Prostate gland (tissue), 2 donors: ENCODE measurements around the gene SPON2. TPM values are rescaled to one million over a fixed set of nuclear protein-coding genes. Genes with fewer than 3 reads are reported as not detected.

Source experiments
- DNase-seq: peaks from one replicate; pipeline ENCODE4 v3.0.0-alpha.2; 2019; ENCODE audit warnings: low spot score
- H3K27ac ChIP-seq, 2 donors: fragments of 200-600 bp; sonication (generic); 2 replicates each; pipeline ENCODE4 v1.5.1; 2017 to 2019
- H3K27me3 ChIP-seq: fragments of 200-600 bp; sonication (generic); replicated peaks from 2 replicates; pipeline ENCODE4 v1.5.1; 2019; ENCODE audit not compliant: insufficient read depth
- H3K36me3 ChIP-seq, 2 donors: fragments of 200-600 bp; sonication (generic); 1 replicate in 1 of 2; 2 replicates in 1 of 2; pipeline versions ENCODE4 v1.5.1 to v1.8.1; 2017 to 2019
- H3K4me1 ChIP-seq: fragments of 200-600 bp; sonication (generic); replicated peaks from 2 replicates; pipeline ENCODE4 v1.5.1; 2019
- H3K4me3 ChIP-seq, 2 donors: fragments of 200-600 bp; sonication (generic); 2 replicates each; pipeline ENCODE4 v1.5.1; 2017 to 2019
- H3K9me3 ChIP-seq: fragments of 200-600 bp; sonication (generic); 2 replicates; pipeline ENCODE4 v1.5.1; 2017
- POLR2A ChIP-seq: fragments of 450-650 bp; IDR thresholded peaks from one replicate; pipeline ENCODE4 v1.6.1; 2016; ENCODE audit warnings: antibody characterized with exemption, mild to moderate bottlenecking
- POLR2AphosphoS5 ChIP-seq: sonication (generic); formaldehyde crosslinking; IDR thresholded peaks from one replicate; pipeline ENCODE4 v1.6.1; 2017; ENCODE audit warnings: antibody characterized with exemption
- WGBS: methylation state at CpG from one replicate; pipeline ENCODE4 v1.1.5; 2018; 5-methylcytosine and 5-hydroxymethylcytosine counted together
- intact Hi-C: fragments of 100-400 bp; cut with DNase I; formaldehyde crosslinking; loops from one replicate; pipeline ENCODE4 v1.14.2; 2022
- total RNA-seq, 2 donors: library from RNA; depleted of rRNA; stranded (reverse); fragments of >200 nt; gene quantifications; one replicate each; pipeline ENCODE4 v1.1.0, GENCODE V29; 2016
- TF ChIP-seq, protein P1 (sequence below), 4 experiments: fragments of 200-600 bp in 2 of 4; fragments of 450-650 bp in 2 of 4; sonication (generic) in 2 of 4; IDR thresholded peaks; 1 replicate in 3 of 4; 2 replicates in 1 of 4; pipeline ENCODE4 v1.5.1; 2016 to 2019; ENCODE audit warnings: antibody characterized with exemption in 4 of 4, mild to moderate bottlenecking in 2 of 4, moderate library complexity in 2 of 4

The SPON2 gene
- total RNA-seq, 2 donors from 2014 or later, result 107 to 134 TPM

DNA sequence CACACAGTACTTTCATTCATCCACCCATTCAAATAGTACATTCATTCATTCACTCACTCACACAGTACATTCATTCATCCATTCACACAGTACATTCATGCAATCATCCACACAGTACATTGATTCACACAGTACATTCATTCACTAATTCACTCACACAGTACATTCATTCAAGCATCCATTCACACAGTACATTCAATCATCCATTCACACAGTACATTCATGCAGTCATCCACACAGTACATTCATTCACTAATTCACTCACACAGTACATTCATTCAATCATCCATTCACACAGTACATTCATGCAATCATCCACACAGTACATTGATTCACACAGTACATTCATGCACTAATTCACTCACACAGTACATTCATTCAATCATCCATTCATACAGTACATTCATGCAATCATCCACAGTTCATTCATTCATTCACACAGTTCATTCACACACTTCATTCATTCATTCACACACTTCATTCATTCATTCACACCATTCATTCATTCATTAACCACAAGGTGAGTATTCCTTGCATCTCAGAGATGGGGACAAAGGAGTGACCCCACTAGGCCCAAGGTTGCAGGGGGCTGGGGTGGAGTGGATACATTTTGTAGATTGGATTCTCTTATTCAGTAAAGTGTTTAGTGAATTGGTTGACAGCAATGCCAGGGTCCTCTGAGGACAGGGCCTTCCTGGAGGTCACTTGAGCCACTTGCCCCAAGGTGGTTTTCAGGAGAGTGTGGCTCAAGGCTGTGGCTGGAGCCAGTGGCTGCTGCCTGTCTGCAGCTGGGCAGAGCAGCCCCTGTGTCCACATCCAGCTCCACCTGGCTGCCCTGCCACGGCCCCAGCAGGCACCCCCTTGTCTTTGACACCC lies 4.3 kb upstream of the SPON2 start:
- DNase-seq, result no peak
- intact Hi-C loops, result no loop called here
- no peak overlapping the region for H3K27ac ChIP-seq
- no peaks in the 10 kb centered on the region for H3K27me3 ChIP-seq
- 43% methylated on average over 1 of the region's 1 CpG for WGBS
- peaks cover 3% of the 10 kb centered on the region for H3K4me1 ChIP-seq
- H3K9me3 ChIP-seq, result no peaks in the 10 kb centered on the region
- H3K4me3 ChIP-seq, result no peak overlapping the region
- TF ChIP-seq POLR2A (no peak), POLR2AphosphoS5 (no peak)
- TF ChIP-seq, protein P1, sequence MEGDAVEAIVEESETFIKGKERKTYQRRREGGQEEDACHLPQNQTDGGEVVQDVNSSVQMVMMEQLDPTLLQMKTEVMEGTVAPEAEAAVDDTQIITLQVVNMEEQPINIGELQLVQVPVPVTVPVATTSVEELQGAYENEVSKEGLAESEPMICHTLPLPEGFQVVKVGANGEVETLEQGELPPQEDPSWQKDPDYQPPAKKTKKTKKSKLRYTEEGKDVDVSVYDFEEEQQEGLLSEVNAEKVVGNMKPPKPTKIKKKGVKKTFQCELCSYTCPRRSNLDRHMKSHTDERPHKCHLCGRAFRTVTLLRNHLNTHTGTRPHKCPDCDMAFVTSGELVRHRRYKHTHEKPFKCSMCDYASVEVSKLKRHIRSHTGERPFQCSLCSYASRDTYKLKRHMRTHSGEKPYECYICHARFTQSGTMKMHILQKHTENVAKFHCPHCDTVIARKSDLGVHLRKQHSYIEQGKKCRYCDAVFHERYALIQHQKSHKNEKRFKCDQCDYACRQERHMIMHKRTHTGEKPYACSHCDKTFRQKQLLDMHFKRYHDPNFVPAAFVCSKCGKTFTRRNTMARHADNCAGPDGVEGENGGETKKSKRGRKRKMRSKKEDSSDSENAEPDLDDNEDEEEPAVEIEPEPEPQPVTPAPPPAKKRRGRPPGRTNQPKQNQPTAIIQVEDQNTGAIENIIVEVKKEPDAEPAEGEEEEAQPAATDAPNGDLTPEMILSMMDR (IDR thresholded peaks at IDR 0.05), result no peak
- no peaks in the 10 kb centered on the region for H3K36me3 ChIP-seq

DNA sequence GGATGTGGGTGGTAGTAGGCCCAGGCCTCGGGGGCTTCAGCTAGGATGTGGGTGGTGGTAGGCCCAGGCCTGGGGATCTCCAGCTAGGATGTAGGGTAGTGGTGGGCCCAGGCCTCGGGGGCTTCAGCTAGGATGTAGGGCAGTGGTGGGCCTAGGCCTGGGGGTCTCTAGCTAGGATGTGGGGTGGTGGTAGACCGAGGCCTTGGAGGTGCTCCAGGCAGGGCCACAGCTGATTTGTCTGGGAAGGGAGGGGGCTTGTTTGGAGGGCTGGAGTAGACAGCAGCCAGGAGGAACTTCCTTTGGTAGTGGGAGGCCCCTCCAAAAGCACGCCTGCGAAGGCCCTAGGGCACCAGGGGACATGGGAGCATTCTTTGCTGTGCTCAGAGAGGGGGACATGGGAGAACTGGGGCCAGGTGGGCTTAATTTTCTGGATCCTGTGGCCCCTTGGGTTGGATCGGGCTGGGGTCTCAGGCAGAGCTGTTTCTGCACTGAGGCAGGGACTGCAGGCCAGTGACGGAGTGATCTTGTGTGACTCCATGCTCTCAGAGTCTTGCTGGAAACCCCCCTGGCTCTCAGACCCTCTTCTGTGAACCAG lies 3.3 kb upstream of the SPON2 start:
- H3K36me3 ChIP-seq, result no peaks in the 10 kb centered on the region
- H3K4me1 ChIP-seq, result peaks cover 3% of the 10 kb centered on the region
- WGBS, result 94% methylated on average over 7 of the region's 7 CpGs
- no peaks in the 10 kb centered on the region for H3K9me3 ChIP-seq
- TF ChIP-seq POLR2AphosphoS5, result no peak
- no peak for TF ChIP-seq POLR2A
- TF ChIP-seq, protein P1 (IDR thresholded peaks at IDR 0.05), result no peak
- DNase-seq, result no peak
- H3K4me3 ChIP-seq, result no peak overlapping the region
- H3K27me3 ChIP-seq, result no peaks in the 10 kb centered on the region
- H3K27ac ChIP-seq, result no peak overlapping the region
- intact Hi-C loops, result no loop called here

DNA sequence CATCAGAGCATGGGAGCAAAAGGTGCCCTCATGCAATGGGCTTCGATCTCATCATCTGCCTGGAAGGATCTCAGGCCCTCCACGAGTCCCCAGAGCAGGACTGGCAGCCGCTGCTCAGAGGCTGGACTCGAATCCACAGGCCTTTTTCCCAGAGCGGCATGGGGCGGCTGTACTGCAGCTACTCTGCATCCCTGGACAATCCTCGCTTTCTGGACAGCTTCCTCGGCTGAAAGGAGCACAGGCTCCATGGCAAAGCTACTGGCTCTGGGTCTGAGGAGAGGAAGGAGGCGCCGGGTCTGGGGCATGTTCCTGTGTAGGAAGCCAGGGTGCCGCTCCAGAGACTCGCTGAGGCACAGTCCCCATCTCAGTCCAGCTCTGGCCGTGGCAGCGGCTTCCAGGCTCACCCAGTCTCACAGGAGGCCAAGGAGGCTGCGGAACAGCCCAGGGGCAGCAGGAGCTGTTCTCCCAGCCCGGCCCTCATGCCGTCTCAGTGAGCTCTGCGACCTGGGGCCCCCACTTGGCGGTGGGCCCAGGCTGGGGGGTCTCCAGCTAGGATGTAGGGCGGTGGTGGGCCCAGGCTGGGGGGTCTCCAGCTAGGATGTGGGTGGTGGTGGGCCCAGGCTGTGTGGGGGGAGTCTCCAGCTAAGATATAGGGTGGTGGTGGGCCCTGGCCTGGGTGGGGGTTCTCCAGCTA lies 2.7 kb upstream of the SPON2 start:
- no peaks in the 10 kb centered on the region for H3K9me3 ChIP-seq
- DNase-seq, result no peak
- no peak for TF ChIP-seq POLR2AphosphoS5
- TF ChIP-seq, protein P1 (IDR thresholded peaks at IDR 0.05), result no peak
- TF ChIP-seq POLR2A, result no peak
- intact Hi-C loops, result loop anchor here (5.0 kb wide), 1 partner anchor 37 kb away; no protein-coding TSS in a partner anchor
- no peak overlapping the region for H3K27ac ChIP-seq
- no peaks in the 10 kb centered on the region for H3K36me3 ChIP-seq
- peaks cover 3% of the 10 kb centered on the region for H3K4me1 ChIP-seq
- H3K27me3 ChIP-seq, result no peaks in the 10 kb centered on the region
- WGBS, result 90% methylated on average over 19 of the region's 20 CpGs
- no peak overlapping the region for H3K4me3 ChIP-seq

DNA sequence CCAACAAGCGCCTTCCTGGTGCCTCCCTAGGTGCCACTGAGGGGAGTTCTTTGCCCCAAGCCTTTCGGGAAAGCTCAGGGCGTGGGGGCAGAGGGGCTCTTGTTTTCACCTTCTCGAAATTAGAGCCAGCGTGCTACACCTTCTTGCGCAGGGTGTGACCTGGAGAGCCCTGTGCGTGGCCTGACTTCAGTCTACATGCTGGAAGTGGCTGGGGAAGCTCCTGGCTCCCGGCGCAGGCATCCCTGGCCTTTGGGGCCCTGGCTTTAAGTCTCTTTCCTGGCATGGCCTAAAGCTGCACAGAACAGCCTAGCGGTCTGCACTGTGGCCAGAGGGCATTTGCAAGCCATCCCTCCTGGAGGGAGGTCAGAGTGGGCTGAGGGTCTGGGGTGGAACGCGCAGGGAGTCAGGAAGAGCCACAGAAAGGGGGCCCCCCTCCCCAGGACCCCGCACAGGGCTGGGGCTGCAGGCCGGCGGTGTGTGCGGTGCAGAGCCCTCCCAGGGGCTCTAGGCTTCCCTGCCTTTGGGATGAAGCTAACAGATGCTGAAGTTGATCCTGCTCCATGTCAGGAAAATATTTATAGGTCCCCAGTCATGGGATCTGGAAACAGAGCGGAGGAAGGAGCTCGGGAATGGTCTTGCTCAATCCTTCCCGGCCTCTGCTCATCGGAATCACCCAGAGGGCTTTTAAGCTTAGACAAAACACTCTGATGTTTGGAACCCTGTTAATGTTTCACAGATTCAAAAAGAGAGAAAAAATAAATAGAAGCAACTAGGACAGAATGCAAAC lies 781 bp upstream of the SPON2 start:
- TF ChIP-seq POLR2AphosphoS5, result no peak
- no peak for TF ChIP-seq POLR2A
- TF ChIP-seq, protein P1 (IDR thresholded peaks at IDR 0.05), result no peak
- intact Hi-C loops, result loop anchor here (5.0 kb wide), 1 partner anchor 39 kb away; no protein-coding TSS in a partner anchor
- Histone ChIP-seq H3K9me3 (no peaks in the 10 kb centered on the region), H3K36me3 (no peaks in the 10 kb centered on the region), H3K27me3 (no peaks in the 10 kb centered on the region), H3K27ac (peak overlapping the region in 1 of 2 donors; percentile 68), H3K4me1 (peaks cover 3% of the 10 kb centered on the region), H3K4me3 (no peak overlapping the region)
- WGBS, result 59% methylated on average over 20 of the region's 20 CpGs
- no peak for DNase-seq
